ENCODE data around the gene PYCR2.
"Not testable (repeated sequence)": the region's sequence is repeated elsewhere in the genome, so short reads cannot be mapped to it uniquely, and the experiment has no call there.

DNA sequence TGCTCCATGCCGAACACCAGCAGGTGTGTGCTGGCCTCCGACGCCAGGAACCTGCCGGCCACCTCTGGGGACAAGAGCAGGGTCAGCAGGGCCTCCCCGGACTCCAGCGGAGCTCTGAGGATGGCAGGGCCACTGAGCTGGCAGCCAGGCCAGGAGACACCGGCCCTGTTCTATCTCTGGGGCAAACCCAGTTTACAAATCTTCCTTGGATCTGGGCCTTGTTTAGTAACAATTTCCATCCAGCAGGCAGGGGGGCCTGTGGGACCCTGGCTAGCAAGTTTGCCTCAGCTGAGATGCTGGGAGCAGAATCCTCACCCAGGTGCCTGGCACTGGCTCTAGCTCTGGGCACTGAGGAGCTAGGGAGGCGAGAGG is 15.9 kb upstream of the PYCR2 start:
- not testable (repeated sequence) for TF ChIP-seq POLR2A (IDR thresholded peaks at IDR 0.05; ENCODE audit: control extremely low read depth in 1 of 2, low read depth in 2 of 2, low read length in 2 of 2); KDM5A (IDR thresholded peaks at IDR 0.05; ENCODE audit: low read length); POLR2AphosphoS5 (IDR thresholded peaks at IDR 0.05; ENCODE audit: low read depth, low read length); CBX5 (IDR thresholded peaks at IDR 0.05; ENCODE audit: low read depth, low read length); EZH2 (IDR thresholded peaks at IDR 0.05; ENCODE audit: low read depth, low read length, severe bottlenecking); SIN3A (conservative IDR thresholded peaks at IDR 0.05 in 1 of 2, IDR thresholded peaks at IDR 0.05 in 1 of 2; ENCODE audit: low read depth in 1 of 2, low read length in 2 of 2); TAF1 (IDR thresholded peaks at IDR 0.05; ENCODE audit: low read depth, low read length); RAD21 (IDR thresholded peaks at IDR 0.05 in 1 of 2, conservative IDR thresholded peaks at IDR 0.05 in 1 of 2; ENCODE audit: low read depth in 2 of 2, low read length in 2 of 2)
- TF ChIP-seq, protein P1, sequence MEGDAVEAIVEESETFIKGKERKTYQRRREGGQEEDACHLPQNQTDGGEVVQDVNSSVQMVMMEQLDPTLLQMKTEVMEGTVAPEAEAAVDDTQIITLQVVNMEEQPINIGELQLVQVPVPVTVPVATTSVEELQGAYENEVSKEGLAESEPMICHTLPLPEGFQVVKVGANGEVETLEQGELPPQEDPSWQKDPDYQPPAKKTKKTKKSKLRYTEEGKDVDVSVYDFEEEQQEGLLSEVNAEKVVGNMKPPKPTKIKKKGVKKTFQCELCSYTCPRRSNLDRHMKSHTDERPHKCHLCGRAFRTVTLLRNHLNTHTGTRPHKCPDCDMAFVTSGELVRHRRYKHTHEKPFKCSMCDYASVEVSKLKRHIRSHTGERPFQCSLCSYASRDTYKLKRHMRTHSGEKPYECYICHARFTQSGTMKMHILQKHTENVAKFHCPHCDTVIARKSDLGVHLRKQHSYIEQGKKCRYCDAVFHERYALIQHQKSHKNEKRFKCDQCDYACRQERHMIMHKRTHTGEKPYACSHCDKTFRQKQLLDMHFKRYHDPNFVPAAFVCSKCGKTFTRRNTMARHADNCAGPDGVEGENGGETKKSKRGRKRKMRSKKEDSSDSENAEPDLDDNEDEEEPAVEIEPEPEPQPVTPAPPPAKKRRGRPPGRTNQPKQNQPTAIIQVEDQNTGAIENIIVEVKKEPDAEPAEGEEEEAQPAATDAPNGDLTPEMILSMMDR (IDR thresholded peaks at IDR 0.05; ENCODE audit: control extremely low read depth in 1 of 3, insufficient read depth in 1 of 3, low read depth in 1 of 3, low read length in 3 of 3) = not testable (repeated sequence)
- TF ChIP-seq, protein P2, sequence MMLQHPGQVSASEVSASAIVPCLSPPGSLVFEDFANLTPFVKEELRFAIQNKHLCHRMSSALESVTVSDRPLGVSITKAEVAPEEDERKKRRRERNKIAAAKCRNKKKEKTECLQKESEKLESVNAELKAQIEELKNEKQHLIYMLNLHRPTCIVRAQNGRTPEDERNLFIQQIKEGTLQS (IDR thresholded peaks at IDR 0.05; ENCODE audit: insufficient read depth, low read depth, low read length) = not testable (repeated sequence)
